Endothelial cell (in vitro differentiated cells): ENCODE measurements around the gene MRAP2. TPM values are rescaled to one million over a fixed set of nuclear protein-coding genes. Genes with fewer than 3 reads are reported as not detected.

ENCODE experiments used
- DNase-seq: peaks from one replicate; pipeline ENCODE4 v3.0.0; 2021; ENCODE audit warnings: low spot score
- H3K27ac Mint-ChIP-seq: one replicate; pipeline ENCODE4 v1.8.0; 2021; ENCODE audit warnings: mixed read lengths, inconsistent platforms; ENCODE audit not compliant: unreplicated experiment
- H3K27me3 Mint-ChIP-seq: one replicate; pipeline ENCODE4 v1.8.0; 2021; ENCODE audit warnings: mild to moderate bottlenecking, moderate library complexity, mixed read lengths, inconsistent platforms; ENCODE audit not compliant: unreplicated experiment
- H3K36me3 Mint-ChIP-seq: one replicate; pipeline ENCODE4 v1.8.0; 2021; ENCODE audit warnings: mild to moderate bottlenecking, low read depth, mixed read lengths, inconsistent platforms; ENCODE audit not compliant: unreplicated experiment
- H3K4me1 Mint-ChIP-seq: one replicate; pipeline ENCODE4 v1.8.0; 2021; ENCODE audit warnings: mild to moderate bottlenecking, mixed read lengths, inconsistent platforms; ENCODE audit not compliant: unreplicated experiment
- H3K4me3 Mint-ChIP-seq: one replicate; pipeline ENCODE4 v1.8.0; 2021; ENCODE audit warnings: mild to moderate bottlenecking, mixed read lengths, inconsistent platforms; ENCODE audit not compliant: unreplicated experiment
- H3K9me3 Mint-ChIP-seq: one replicate; pipeline ENCODE4 v1.8.0; 2021; ENCODE audit warnings: mixed read lengths, inconsistent platforms; ENCODE audit not compliant: unreplicated experiment
- total RNA-seq: library from RNA; stranded (reverse); fragmentation: NEBNext Ultra II Directional; extraction: Animal tissue kit (Norgen Biotek cat#: 25700); gene quantifications from one replicate; pipeline ENCODE4 v1.2.1, GENCODE V29; 2021; ENCODE audit not compliant: unreplicated experiment
- TF ChIP-seq, protein P1 (sequence below): fragments of 200-600 bp; sonication (generic); IDR thresholded peaks from one replicate; pipeline ENCODE4 v1.5.0; 2021; ENCODE audit warnings: antibody characterized with exemption; ENCODE audit not compliant: unreplicated experiment

Gene MRAP2
- total RNA-seq, 1 donor from 2014 or later, result 5.1 TPM

DNA sequence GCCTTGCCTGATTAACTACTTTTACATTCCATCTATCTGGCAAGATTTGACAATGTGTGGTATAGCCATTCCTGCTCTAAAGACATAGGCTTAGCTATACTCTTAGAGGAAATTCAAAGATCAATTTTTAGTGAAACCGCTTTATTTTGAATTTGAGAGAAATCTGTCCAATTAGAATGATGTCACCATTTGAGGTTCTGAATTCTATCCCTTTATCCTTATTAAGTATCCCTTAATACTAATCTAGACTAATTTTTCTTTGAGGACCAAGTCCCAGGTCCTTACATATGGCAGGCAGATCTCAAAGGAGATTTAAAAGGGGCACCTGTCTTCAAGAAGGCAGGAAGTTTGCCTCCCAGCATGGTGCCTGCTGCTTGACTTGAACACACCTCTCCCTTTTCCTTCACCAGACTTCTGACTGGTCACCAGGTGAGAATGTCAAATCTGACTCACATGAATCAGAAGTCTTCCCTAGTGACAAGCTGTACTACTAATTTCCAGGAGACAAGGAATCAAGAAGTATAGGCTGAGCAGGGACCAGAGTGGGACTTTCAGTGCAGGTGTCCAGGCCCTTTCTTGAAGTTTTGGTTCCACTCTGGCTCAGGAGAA lies 15.0 kb upstream of the MRAP2 start:
- H3K4me1 Mint-ChIP-seq, result peaks cover 3% of the 10 kb centered on the region
- peaks cover 1% of the 10 kb centered on the region for H3K27me3 Mint-ChIP-seq
- no peak overlapping the region for H3K27ac Mint-ChIP-seq
- no peak overlapping the region for H3K4me3 Mint-ChIP-seq
- DNase-seq, result no peak
- no peaks in the 10 kb centered on the region for H3K9me3 Mint-ChIP-seq
- TF ChIP-seq, protein P1, sequence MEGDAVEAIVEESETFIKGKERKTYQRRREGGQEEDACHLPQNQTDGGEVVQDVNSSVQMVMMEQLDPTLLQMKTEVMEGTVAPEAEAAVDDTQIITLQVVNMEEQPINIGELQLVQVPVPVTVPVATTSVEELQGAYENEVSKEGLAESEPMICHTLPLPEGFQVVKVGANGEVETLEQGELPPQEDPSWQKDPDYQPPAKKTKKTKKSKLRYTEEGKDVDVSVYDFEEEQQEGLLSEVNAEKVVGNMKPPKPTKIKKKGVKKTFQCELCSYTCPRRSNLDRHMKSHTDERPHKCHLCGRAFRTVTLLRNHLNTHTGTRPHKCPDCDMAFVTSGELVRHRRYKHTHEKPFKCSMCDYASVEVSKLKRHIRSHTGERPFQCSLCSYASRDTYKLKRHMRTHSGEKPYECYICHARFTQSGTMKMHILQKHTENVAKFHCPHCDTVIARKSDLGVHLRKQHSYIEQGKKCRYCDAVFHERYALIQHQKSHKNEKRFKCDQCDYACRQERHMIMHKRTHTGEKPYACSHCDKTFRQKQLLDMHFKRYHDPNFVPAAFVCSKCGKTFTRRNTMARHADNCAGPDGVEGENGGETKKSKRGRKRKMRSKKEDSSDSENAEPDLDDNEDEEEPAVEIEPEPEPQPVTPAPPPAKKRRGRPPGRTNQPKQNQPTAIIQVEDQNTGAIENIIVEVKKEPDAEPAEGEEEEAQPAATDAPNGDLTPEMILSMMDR, result no peak
- H3K36me3 Mint-ChIP-seq, result no peaks in the 10 kb centered on the region

DNA sequence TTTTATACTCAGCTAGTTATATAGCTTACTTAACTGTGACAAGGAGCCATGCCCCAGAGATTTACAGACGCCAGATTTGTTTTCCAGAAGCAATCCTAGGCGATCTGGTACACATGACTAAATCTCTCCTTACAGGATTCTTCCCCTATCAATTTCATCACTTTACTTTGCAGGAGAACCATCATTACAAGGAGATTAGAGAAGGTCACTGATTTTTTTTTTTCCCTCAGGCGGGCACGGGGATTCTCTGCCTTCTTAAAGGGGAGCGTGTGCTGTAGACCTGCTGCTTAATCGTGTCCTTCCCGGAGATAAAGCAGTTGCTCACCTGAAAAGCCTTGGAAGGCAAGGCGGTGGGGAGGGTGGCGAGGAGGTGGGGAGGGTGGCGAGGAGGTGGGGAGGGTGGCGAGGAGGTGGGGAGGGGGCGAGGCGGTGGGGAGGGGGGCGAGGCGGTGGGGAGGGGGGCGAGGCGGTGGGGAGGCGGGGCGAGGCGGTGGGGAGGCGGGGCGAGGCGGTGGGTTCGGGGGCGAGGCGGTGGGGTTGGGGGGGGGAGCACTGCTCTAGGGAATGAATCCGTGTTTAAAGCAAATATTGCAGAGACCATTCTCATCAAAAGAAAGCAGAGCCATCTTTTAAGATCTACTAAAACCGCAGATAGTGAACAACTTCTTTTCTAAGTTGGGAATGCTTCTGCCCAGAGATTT lies 14.3 kb upstream of the MRAP2 start:
- no peak for DNase-seq
- Mint-ChIP-seq H3K4me1 (no peaks in the 10 kb centered on the region), H3K36me3 (no peaks in the 10 kb centered on the region), H3K4me3 (no peak overlapping the region), H3K27me3 (peaks cover 1% of the 10 kb centered on the region), H3K27ac (no peak overlapping the region), H3K9me3 (no peaks in the 10 kb centered on the region)
- TF ChIP-seq, protein P1, result no peak

- Mint-ChIP-seq H3K27me3 (peaks cover 1% of the 10 kb centered on the region), H3K4me3 (no peak overlapping the region), H3K4me1 (no peaks in the 10 kb centered on the region), H3K27ac (no peak overlapping the region), H3K36me3 (no peaks in the 10 kb centered on the region), H3K9me3 (no peaks in the 10 kb centered on the region)
- no peak for DNase-seq
- TF ChIP-seq, protein P1, result no peak
These were observed 13.7 kb upstream of the MRAP2 start for GRCh38 chr6:84019842-84020211.

- TF ChIP-seq, protein P1, result no peak
- no peaks in the 10 kb centered on the region for H3K4me1 Mint-ChIP-seq
- no peak for DNase-seq
- H3K36me3 Mint-ChIP-seq, result no peaks in the 10 kb centered on the region
- no peak overlapping the region for H3K4me3 Mint-ChIP-seq
- H3K27me3 Mint-ChIP-seq, result peaks cover 1% of the 10 kb centered on the region
- no peaks in the 10 kb centered on the region for H3K9me3 Mint-ChIP-seq
- no peak overlapping the region for H3K27ac Mint-ChIP-seq
These were observed 11.9 kb upstream of the MRAP2 start for GRCh38 chr6:84021625-84022024.

DNA sequence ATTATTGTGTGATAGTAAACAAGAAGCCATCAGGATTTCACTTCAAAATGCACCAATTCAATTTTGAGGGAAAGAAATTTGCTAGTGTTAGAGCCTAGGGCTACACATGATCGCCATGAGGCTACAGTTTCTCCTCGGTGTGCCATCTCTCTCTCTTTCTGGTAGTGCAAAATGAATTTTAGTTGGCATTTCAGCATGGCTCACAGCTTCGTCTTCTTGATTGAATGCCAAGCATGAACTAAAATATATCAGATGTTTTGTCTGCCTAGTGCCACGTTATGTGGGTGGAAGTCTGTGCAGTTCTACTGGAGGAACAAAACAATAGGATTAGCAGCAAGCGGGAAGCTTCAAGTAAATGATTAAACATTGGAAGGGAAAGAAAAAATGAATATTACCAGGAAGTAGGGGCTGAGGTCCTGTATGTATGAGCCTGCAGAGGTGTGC lies 6.8 kb upstream of the MRAP2 start:
- H3K4me3 Mint-ChIP-seq, result no peak overlapping the region
- H3K36me3 Mint-ChIP-seq, result no peaks in the 10 kb centered on the region
- no peaks in the 10 kb centered on the region for H3K9me3 Mint-ChIP-seq
- H3K27ac Mint-ChIP-seq, result no peak overlapping the region
- H3K27me3 Mint-ChIP-seq, result peaks cover 3% of the 10 kb centered on the region
- TF ChIP-seq, protein P1, result no peak
- DNase-seq, result no peak
- peaks cover 16% of the 10 kb centered on the region for H3K4me1 Mint-ChIP-seq
